GM23338 (cell line): ENCODE measurements around the gene CNOT4. TPM values are rescaled to one million over a fixed set of nuclear protein-coding genes. Genes with fewer than 3 reads are reported as not detected.

Experiments used
- ATAC-seq: fragments of 200-7000 bp; cut with Tn5 transposase; 3 replicates; pipeline ENCODE4 v1.9.1; 2020
- DNase-seq: peaks from one replicate; pipeline ENCODE4 v3.0.0-alpha.2; 2015; ENCODE audit warnings: low spot score
- H2AFZ ChIP-seq: fragments of 200-600 bp; sonication (generic); 2 replicates; pipeline ENCODE4 v1.8.0; 2016; ENCODE audit warnings: antibody characterized with exemption, mild to moderate bottlenecking, moderate library complexity
- H3F3A ChIP-seq: fragments of 200-600 bp; sonication (generic); replicated peaks from 2 replicates; pipeline ENCODE4 v1.8.0; 2017; ENCODE audit warnings: antibody characterized with exemption, mixed run types, low read depth
- H3K27ac ChIP-seq: fragments of 200-600 bp; sonication (generic); 2 replicates; pipeline ENCODE4 v1.6.1; 2016; ENCODE audit warnings: low read depth
- H3K27me3 ChIP-seq: fragments of 200-600 bp; sonication (generic); 2 replicates; pipeline ENCODE4 v1.8.0; 2016; ENCODE audit warnings: mild to moderate bottlenecking, mixed run types, moderate library complexity; ENCODE audit not compliant: insufficient read depth
- H3K36me3 ChIP-seq: fragments of 200-600 bp; sonication (generic); 2 replicates; pipeline ENCODE4 v1.8.0; 2016; ENCODE audit warnings: mild to moderate bottlenecking; ENCODE audit not compliant: insufficient read depth
- H3K4me1 ChIP-seq: fragments of 200-600 bp; sonication (generic); 2 replicates; pipeline ENCODE4 v1.8.0; 2016; ENCODE audit warnings: mild to moderate bottlenecking, moderate library complexity; ENCODE audit not compliant: insufficient read depth
- H3K4me2 ChIP-seq: fragments of 200-600 bp; sonication (generic); 2 replicates; pipeline ENCODE4 v1.7.1; 2017; ENCODE audit warnings: mixed run types
- H3K4me3 ChIP-seq: fragments of 200-600 bp; sonication (generic); 2 replicates; pipeline ENCODE4 v1.6.1; 2016; ENCODE audit warnings: mixed run types
- H3K79me2 ChIP-seq: fragments of 200-600 bp; sonication (generic); replicated peaks from 2 replicates; pipeline ENCODE4 v1.8.0; 2017; ENCODE audit warnings: mild to moderate bottlenecking; ENCODE audit not compliant: insufficient read depth
- H3K9me2 ChIP-seq: fragments of 200-600 bp; sonication (generic); 2 replicates; pipeline ENCODE4 v1.8.0; 2017; ENCODE audit not compliant: insufficient read depth
- H4K20me1 ChIP-seq: fragments of 200-600 bp; sonication (generic); replicated peaks from 2 replicates; pipeline ENCODE4 v1.8.0; 2017; ENCODE audit warnings: mild to moderate bottlenecking; ENCODE audit not compliant: insufficient read depth
- H3K27ac Mint-ChIP-seq: 2 replicates; pipeline ENCODE4 v1.8.0; 2020; ENCODE audit warnings: inconsistent platforms, mild to moderate bottlenecking, moderate library complexity, mixed read lengths
- H3K27me3 Mint-ChIP-seq: 3 replicates; pipeline ENCODE4 v1.8.0; 2022; ENCODE audit warnings: low read depth, mild to moderate bottlenecking, moderate library complexity, mixed read lengths, inconsistent platforms; ENCODE audit not compliant: insufficient read depth, poor library complexity
- H3K36me3 Mint-ChIP-seq: 3 replicates; pipeline ENCODE4 v1.8.0; 2021; ENCODE audit warnings: low read depth, mild to moderate bottlenecking, inconsistent platforms, moderate library complexity, mixed read lengths
- H3K4me1 Mint-ChIP-seq: 3 replicates; pipeline ENCODE4 v1.8.0; 2020; ENCODE audit warnings: mild to moderate bottlenecking, inconsistent platforms, mixed read lengths
- H3K4me3 Mint-ChIP-seq: 3 replicates; pipeline ENCODE4 v1.8.0; 2021; ENCODE audit warnings: moderate library complexity, mild to moderate bottlenecking, inconsistent platforms, mixed read lengths
- H3K9me3 Mint-ChIP-seq: 3 replicates; pipeline ENCODE4 v1.8.0; 2020; ENCODE audit warnings: moderate library complexity, mild to moderate bottlenecking, inconsistent platforms, mixed read lengths
- CREB1 ChIP-seq: fragments of 250-450 bp; sonication (Bioruptor Pico); IDR thresholded peaks from 2 replicates; pipeline ENCODE4 v1.5.0; 2020; ENCODE audit warnings: low read depth, mild to moderate bottlenecking, moderate library complexity
- JUNB ChIP-seq: IDR thresholded peaks from one replicate; pipeline ENCODE4 v1.6.1; 2016; ENCODE audit warnings: antibody characterized with exemption; ENCODE audit not compliant: unreplicated experiment
- POLR2AphosphoS5 ChIP-seq: IDR thresholded peaks from 2 replicates; pipeline ENCODE4 v1.6.1; 2016; ENCODE audit warnings: antibody characterized with exemption, low read depth
- STAT1 ChIP-seq: IDR thresholded peaks from one replicate; pipeline ENCODE4 v1.6.1; 2016; ENCODE audit warnings: antibody characterized with exemption; ENCODE audit not compliant: unreplicated experiment
- polyA plus RNA-seq: library from polyadenylated mRNA; unstranded; fragments of >200 nt; fragmentation: Nextera tagmentation; extraction: Ambion mirVana; gene quantifications from 2 replicates; pipeline ENCODE4 v1.2.1, GENCODE V29; 2016
- total RNA-seq: library from RNA; depleted of rRNA; stranded (reverse); fragments of >200 nt; shearing (Covaris generic); gene quantifications from 2 replicates; pipeline ENCODE4 v1.2.3, GENCODE V29; 2014
- TF ChIP-seq, protein P1 (sequence below): fragments of 250-450 bp; sonication (Bioruptor Pico); IDR thresholded peaks from 2 replicates; pipeline ENCODE4 v1.5.0; 2020; ENCODE audit warnings: mild to moderate bottlenecking, moderate library complexity
- TF ChIP-seq, protein P2 (sequence below): IDR thresholded peaks from one replicate; pipeline ENCODE4 v1.6.1; 2018; ENCODE audit warnings: antibody characterized with exemption; ENCODE audit not compliant: unreplicated experiment

Gene CNOT4
- total and polyA plus RNA-seq, 2 experiments from 2014 or later: 18.9 to 26.2 TPM

DNA sequence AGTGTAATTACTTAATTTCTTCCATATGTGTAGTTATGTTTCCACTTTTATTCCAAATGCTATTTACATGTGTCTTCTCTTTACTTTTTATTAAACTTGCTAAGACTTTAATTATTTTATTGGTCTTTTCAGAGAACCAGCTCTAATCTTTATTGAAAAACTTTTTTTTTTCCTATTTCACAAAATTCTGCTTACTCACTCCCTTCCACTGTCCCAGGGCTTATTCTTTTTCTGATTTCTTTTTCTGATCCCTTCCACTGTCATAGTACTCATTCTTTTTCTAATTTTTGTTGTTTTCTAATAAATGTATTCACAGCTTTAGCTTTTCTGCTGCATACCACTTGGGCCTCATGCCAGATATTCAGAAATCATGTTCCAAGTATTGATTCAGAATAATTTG is 82.7 kb downstream of the CNOT4 start (continued):
- TF ChIP-seq, protein P1, sequence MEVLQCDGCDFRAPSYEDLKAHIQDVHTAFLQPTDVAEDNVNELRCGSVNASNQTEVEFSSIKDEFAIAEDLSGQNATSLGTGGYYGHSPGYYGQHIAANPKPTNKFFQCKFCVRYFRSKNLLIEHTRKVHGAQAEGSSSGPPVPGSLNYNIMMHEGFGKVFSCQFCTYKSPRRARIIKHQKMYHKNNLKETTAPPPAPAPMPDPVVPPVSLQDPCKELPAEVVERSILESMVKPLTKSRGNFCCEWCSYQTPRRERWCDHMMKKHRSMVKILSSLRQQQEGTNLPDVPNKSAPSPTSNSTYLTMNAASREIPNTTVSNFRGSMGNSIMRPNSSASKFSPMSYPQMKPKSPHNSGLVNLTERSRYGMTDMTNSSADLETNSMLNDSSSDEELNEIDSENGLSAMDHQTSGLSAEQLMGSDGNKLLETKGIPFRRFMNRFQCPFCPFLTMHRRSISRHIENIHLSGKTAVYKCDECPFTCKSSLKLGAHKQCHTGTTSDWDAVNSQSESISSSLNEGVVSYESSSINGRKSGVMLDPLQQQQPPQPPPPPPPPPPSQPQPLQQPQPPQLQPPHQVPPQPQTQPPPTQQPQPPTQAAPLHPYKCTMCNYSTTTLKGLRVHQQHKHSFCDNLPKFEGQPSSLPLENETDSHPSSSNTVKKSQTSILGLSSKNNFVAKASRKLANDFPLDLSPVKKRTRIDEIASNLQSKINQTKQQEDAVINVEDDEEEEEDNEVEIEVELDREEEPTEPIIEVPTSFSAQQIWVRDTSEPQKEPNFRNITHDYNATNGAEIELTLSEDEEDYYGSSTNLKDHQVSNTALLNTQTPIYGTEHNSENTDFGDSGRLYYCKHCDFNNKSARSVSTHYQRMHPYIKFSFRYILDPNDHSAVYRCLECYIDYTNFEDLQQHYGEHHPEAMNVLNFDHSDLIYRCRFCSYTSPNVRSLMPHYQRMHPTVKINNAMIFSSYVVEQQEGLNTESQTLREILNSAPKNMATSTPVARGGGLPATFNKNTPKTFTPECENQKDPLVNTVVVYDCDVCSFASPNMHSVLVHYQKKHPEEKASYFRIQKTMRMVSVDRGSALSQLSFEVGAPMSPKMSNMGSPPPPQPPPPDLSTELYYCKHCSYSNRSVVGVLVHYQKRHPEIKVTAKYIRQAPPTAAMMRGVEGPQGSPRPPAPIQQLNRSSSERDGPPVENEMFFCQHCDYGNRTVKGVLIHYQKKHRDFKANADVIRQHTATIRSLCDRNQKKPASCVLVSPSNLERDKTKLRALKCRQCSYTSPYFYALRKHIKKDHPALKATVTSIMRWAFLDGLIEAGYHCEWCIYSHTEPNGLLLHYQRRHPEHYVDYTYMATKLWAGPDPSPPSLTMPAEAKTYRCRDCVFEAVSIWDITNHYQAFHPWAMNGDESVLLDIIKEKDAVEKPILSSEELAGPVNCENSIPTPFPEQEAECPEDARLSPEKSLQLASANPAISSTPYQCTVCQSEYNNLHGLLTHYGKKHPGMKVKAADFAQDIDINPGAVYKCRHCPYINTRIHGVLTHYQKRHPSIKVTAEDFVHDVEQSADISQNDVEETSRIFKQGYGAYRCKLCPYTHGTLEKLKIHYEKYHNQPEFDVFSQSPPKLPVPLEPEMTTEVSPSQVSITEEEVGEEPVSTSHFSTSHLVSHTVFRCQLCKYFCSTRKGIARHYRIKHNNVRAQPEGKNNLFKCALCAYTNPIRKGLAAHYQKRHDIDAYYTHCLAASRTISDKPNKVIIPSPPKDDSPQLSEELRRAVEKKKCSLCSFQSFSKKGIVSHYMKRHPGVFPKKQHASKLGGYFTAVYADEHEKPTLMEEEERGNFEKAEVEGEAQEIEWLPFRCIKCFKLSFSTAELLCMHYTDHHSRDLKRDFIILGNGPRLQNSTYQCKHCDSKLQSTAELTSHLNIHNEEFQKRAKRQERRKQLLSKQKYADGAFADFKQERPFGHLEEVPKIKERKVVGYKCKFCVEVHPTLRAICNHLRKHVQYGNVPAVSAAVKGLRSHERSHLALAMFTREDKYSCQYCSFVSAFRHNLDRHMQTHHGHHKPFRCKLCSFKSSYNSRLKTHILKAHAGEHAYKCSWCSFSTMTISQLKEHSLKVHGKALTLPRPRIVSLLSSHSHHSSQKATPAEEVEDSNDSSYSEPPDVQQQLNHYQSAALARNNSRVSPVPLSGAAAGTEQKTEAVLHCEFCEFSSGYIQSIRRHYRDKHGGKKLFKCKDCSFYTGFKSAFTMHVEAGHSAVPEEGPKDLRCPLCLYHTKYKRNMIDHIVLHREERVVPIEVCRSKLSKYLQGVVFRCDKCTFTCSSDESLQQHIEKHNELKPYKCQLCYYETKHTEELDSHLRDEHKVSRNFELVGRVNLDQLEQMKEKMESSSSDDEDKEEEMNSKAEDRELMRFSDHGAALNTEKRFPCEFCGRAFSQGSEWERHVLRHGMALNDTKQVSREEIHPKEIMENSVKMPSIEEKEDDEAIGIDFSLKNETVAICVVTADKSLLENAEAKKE (CRISPR knock-in tag): no peak

DNA sequence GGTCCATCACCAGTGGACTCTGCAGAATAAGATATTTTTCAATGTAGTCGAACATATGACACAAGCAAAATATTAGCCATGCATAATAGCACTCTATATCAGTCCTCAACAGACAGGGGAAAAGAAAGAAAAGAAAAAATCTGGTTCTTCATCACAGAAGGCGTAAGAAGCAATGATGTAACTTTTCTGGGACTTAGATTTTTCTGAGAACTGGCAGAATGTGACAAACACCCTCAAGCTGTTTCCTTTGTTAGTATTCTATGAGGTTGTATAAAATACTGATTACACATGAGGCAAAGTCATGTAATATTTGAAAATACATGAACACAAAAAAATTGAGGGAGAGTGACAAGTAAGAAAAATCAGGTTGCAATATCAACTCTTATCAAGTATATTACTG is 84.9 kb downstream of the CNOT4 start:
- no peak overlapping the region for H3K27ac Mint-ChIP-seq
- H3K27ac ChIP-seq: no peak overlapping the region
- H3K4me3 ChIP-seq: no peak overlapping the region
- H3K4me1 Mint-ChIP-seq: peaks cover 38% of the 10 kb centered on the region
- no peaks in the 10 kb centered on the region for H3K27me3 ChIP-seq
- no peak overlapping the region for H2AFZ ChIP-seq
- H3K79me2 ChIP-seq: peaks cover 51% of the 10 kb centered on the region
- H3F3A ChIP-seq: no peaks in the 10 kb centered on the region
- H3K27me3 Mint-ChIP-seq: no peaks in the 10 kb centered on the region
- ATAC-seq (no peak), DNase-seq (no peak)
- peaks cover 24% of the 10 kb centered on the region for H3K4me1 ChIP-seq
- H3K4me2 ChIP-seq: no peak overlapping the region
- no peaks in the 10 kb centered on the region for H3K9me3 Mint-ChIP-seq
- no peaks in the 10 kb centered on the region for H4K20me1 ChIP-seq
- no peaks in the 10 kb centered on the region for H3K9me2 ChIP-seq
- no peaks in the 10 kb centered on the region for H3K36me3 Mint-ChIP-seq
- no peak overlapping the region for H3K4me3 Mint-ChIP-seq
- no peaks in the 10 kb centered on the region for H3K36me3 ChIP-seq
- TF ChIP-seq, protein P2, sequence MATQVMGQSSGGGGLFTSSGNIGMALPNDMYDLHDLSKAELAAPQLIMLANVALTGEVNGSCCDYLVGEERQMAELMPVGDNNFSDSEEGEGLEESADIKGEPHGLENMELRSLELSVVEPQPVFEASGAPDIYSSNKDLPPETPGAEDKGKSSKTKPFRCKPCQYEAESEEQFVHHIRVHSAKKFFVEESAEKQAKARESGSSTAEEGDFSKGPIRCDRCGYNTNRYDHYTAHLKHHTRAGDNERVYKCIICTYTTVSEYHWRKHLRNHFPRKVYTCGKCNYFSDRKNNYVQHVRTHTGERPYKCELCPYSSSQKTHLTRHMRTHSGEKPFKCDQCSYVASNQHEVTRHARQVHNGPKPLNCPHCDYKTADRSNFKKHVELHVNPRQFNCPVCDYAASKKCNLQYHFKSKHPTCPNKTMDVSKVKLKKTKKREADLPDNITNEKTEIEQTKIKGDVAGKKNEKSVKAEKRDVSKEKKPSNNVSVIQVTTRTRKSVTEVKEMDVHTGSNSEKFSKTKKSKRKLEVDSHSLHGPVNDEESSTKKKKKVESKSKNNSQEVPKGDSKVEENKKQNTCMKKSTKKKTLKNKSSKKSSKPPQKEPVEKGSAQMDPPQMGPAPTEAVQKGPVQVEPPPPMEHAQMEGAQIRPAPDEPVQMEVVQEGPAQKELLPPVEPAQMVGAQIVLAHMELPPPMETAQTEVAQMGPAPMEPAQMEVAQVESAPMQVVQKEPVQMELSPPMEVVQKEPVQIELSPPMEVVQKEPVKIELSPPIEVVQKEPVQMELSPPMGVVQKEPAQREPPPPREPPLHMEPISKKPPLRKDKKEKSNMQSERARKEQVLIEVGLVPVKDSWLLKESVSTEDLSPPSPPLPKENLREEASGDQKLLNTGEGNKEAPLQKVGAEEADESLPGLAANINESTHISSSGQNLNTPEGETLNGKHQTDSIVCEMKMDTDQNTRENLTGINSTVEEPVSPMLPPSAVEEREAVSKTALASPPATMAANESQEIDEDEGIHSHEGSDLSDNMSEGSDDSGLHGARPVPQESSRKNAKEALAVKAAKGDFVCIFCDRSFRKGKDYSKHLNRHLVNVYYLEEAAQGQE: no peak
- TF ChIP-seq, protein P1 (CRISPR knock-in tag): no peak
- TF ChIP-seq POLR2AphosphoS5: no peak
- TF ChIP-seq CREB1 (CRISPR knock-in tag): no peak
- no peak for TF ChIP-seq STAT1
- TF ChIP-seq JUNB: no peak
